Stimulated activated CD4-positive, alpha-beta T cell treated with anti-CD3 and anti-CD28 coated beads, Interleukin-1b, Interleukin-23, amount 100 ng/mL, for 4 hours (primary cell): ENCODE data around the gene AP1B1.
"Not testable (repeated sequence)": the region's sequence is repeated elsewhere in the genome, so short reads cannot be mapped to it uniquely, and the experiment has no call there.

ENCODE experiments used
- DNase-seq, 2 donors: peaks; one replicate each; pipeline ENCODE4 v3.0.0-alpha.2; 2020; ENCODE audit warnings: low read depth in 2 of 2

AP1B1 gene

GRCh38 chr22:29348956-29349355, 39.4 kb downstream of the AP1B1 start:
- DNase-seq: no peak

DNA sequence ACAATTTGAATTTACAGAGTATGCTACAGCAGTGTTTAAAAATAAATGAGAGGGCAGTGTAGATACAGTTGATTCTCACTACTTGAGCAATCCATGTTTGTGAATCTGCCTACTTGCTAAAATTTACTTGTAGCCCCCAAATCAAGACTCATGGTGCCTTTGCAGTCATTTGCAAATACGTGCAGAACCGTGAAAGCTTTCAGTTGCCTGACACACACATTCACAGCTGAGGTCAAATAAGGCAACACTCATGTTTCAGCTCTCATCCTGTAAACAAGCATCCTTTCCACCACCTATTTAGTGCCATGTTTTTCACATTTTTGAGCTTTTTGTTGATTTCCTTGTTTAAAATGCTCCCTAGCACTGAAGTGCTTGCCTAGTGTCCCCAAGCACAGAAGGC, 40.3 kb downstream of the AP1B1 start:
- DNase-seq: no peak

DNA sequence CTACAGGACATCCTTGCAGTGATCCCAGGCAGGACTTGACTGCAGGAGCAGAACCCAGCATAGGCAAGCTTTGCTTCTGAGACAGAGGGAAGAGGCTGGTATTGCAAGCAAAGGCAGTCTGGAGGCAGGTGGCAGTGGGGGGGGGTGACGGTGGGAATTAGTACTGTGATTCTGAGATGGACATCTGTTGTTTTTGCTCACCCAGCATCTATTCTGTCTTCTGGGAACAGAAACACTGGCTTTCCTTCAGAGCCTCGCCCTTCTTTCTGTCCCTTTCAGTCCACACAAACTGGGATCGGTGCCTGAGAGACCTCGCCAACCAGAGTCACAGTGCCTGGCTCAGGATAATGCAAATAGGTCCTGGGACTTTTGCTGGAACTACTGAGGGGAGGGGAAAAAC, 41.7 kb downstream of the AP1B1 start:
- DNase-seq: no peak

DNA sequence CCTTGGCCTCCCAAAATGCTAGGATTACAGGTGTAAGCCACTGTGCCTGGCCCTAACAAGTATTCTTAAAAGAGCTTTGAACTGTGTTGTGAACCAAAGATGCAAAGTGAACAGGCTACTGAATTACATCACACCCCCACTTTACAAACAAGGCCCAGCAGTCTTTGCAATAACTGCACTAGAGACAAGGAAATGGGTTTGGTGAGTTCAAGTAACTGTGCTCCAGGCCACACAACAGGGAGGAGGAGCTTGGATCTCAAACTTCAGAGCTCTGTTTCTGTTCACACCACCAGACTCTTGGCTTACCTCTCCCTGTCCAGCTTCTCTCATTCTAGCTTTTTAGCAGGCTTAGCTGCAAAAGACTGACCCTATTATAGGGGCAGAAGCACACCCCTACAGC, 42.4 kb downstream of the AP1B1 start:
- no peak for DNase-seq

- not testable (repeated sequence) for DNase-seq
These were observed 43.5 kb downstream of the AP1B1 start for GRCh38 chr22:29344889-29345288.

DNA sequence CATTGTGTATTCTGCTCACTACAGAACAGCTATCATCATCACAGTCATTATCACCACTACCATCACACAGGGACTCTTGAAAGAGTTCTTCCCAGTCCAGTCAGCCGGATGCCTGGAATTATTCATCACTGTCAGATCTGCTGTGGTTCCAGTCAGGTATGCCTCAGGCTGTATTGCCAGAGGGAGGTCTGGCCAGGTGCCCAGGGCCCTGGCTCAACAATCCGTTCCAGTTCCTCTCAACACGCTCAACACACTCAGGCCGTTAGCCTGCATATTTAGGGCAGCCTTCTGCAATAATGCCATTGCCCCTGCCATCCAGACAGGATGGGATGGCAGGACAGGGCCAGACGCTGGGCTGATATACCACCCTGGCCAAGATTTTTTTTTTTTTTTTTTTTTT, 44.2 kb downstream of the AP1B1 start:
- no peak for DNase-seq

- DNase-seq: no peak
These were observed 45.0 kb downstream of the AP1B1 start for GRCh38 chr22:29343313-29343805.

DNA sequence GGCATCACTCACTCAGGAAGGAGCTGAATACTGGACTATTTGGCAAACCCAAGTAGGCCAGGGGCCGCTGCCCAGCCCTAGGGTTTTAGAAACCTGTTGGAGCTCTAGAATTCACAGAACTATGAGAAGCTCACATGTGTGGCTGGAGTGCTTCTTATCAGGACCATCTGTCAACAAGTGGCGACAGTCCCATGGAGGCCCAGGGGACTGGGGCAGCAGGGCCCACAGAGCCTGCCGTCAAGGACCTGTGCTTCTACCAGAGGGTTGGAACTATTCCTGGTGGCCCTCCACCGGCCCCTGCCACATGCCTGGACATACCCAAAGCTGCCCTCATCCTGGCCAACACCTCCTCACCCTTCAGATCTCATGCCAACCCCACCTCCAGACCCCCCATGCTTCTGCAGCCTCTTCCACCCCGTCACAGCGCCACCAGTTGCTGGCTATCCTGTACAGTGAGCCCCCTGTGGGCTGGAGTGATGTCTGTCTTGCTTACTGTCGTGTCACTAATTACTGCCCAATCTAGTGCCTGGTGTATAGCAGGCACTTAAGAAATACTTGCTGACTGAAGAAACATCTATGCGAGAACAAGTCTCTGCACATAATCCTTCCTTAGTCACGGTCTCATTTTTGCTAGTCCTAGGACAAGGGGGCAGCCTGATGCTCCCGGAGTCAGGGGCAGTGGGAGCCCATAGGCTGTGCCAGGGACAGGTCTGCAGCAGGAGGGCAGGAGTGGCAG, 45.6 kb downstream of the AP1B1 start:
- no peak for DNase-seq

DNA sequence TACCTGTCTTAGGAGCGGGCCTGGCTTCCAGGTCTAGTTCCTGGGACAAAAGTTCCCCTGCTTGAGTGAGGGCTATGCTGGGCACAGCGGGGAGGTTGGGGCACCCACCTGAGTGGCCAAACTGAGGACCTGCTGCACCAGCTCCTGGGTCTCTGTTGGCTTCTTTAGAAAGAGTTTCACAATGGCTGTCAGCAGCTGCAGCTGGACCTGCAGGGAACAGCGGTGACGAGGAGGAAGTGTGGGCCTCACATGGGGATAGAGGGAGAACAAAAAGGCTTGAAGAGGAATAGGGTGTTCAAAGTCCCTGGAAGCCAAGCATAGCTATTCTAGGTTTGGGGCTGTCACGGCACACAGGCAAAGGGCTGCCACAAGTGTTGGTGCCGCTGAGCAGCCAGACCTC, 46.2 kb downstream of the AP1B1 start:
- no peak for DNase-seq

GRCh38 chr22:29341849-29342127, 46.6 kb downstream of the AP1B1 start:
- DNase-seq: no peak

- DNase-seq: no peak
These were observed 47.1 kb downstream of the AP1B1 start for GRCh38 chr22:29341056-29341848.

DNA sequence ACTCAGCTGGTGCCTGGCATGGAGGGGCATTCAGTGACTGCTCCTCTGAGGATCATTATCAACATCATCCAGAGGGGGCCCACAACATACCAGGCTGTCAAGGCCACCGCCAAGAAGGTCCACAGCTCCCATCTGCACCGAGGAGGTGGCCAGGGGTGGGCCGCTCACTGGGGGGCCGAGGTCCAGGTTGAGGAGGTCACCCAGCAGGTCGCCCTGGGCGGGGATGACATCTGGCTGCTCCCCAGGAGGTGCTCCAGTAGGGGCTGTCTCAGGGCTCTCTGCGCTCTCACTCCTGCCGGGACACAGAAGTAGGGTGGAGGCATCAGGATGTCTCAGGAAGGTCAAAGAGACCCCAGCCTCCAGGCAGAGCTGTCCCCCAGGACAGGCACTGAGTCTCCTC, 47.8 kb downstream of the AP1B1 start:
- DNase-seq: no peak

DNA sequence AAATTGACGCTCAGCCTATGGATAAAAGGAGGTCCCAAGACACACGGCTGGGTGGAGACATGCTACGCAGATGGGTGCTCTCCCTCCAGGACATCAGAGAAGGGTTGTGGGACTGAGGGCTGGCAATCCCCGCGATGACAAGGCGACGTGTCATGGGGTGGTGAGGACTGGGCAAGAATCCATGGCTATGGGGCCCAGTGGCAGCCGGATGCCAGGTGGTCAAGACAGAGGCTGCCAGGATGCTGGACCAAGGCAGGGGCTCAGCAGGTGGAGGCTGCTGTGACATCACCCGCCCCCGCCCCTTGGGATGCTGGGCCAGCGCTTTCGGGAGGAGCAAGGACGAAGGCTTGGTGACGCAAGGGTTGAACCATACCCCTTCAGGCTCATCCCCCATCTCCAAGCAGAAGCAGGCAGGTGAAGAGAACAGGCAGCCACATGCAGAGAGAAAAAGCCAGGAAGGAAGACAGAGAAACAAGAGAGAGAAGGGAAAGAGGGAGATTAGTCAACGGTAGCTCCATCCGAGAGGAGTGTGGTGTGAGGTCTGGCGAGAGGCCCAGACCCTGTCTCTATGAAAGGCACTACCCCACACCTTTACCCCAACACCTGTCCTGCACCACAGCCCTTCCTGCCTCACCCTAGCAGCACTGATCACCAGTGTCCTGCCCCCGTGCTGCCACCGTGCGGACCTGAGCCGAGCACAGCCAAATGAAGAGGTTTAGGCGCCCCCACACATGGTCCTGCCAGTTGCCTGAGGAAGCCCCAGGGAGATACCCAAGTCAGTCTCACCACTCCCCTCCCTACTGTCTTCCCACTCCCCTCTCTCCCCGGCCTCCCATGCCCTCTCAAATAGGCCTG, 48.8 kb downstream of the AP1B1 start:
- no peak for DNase-seq

GRCh38 chr22:29338398-29338797, 50.0 kb downstream of the AP1B1 start:
- DNase-seq: no peak

GRCh38 chr22:29337631-29338284, 50.6 kb downstream of the AP1B1 start:
- DNase-seq: no peak

GRCh38 chr22:29336751-29337490, 51.4 kb downstream of the AP1B1 start:
- no peak for DNase-seq

GRCh38 chr22:29335656-29336055, 52.7 kb downstream of the AP1B1 start:
- no peak for DNase-seq

- DNase-seq: no peak
These were observed 53.5 kb downstream of the AP1B1 start for GRCh38 chr22:29334696-29335344.

- DNase-seq: no peak
These were observed 54.2 kb downstream of the AP1B1 start for GRCh38 chr22:29334148-29334547.

- DNase-seq: no peak
These were observed 55.4 kb downstream of the AP1B1 start for GRCh38 chr22:29332886-29333496.
